Measurements from ENCODE around the gene APBB1. TPM values are rescaled to one million over a fixed set of nuclear protein-coding genes. Genes with fewer than 3 reads are reported as not detected.

APBB1 gene
- total and polyA plus RNA-seq, 2 experiments from 2014 or later, result 188 to 193 TPM

GRCh38 chr11:6417907-6418556 lies 862 bp downstream of the APBB1 start:
- Histone ChIP-seq H3K4me3 (peak overlapping the region; percentile 93), H3K9me3 (ENCODE audit: low read depth) (no peaks in the 10 kb centered on the region), H3K36me3 (no peaks in the 10 kb centered on the region), H3K4me1 (ENCODE audit: low read depth) (peaks cover 38% of the 10 kb centered on the region), H3K27ac (peak overlapping the region; percentile 95), H3K27me3 (no peaks in the 10 kb centered on the region)
- no peak for TF ChIP-seq CTCF (IDR thresholded peaks at IDR 0.05; ENCODE audit: low read depth, low read length)
- no peak for DNase-seq (ENCODE audit: low read depth in 1 of 2, low spot score in 1 of 2)

GRCh38 chr11:6415797-6416196 lies 3.1 kb downstream of the APBB1 start:
- no peak for TF ChIP-seq CTCF (IDR thresholded peaks at IDR 0.05; ENCODE audit: low read depth, low read length)
- no peaks in the 10 kb centered on the region for H3K9me3 ChIP-seq (ENCODE audit: low read depth)

GRCh38 chr11:6414874-6415328 lies 4.0 kb downstream of the APBB1 start:
- DNase-seq (ENCODE audit: low read depth in 1 of 2, low spot score in 1 of 2), result no peak
- Histone ChIP-seq H3K4me3 (no peak overlapping the region), H3K27ac (peak overlapping the region; percentile 94), H3K27me3 (no peaks in the 10 kb centered on the region), H3K9me3 (ENCODE audit: low read depth) (no peaks in the 10 kb centered on the region), H3K36me3 (peaks cover 5% of the 10 kb centered on the region), H3K4me1 (ENCODE audit: low read depth) (peaks cover 41% of the 10 kb centered on the region)
- no peak for TF ChIP-seq CTCF (IDR thresholded peaks at IDR 0.05; ENCODE audit: low read depth, low read length)

More at GRCh38 chr11:6415797-6416196, 3.1 kb downstream of the APBB1 start:
- Histone ChIP-seq H3K4me1 (ENCODE audit: low read depth) (peaks cover 43% of the 10 kb centered on the region), H3K27ac (no peak overlapping the region), H3K36me3 (no peaks in the 10 kb centered on the region), H3K4me3 (no peak overlapping the region), H3K27me3 (no peaks in the 10 kb centered on the region)
- DNase-seq (ENCODE audit: low read depth in 1 of 2, low spot score in 1 of 2), result no peak

DNA sequence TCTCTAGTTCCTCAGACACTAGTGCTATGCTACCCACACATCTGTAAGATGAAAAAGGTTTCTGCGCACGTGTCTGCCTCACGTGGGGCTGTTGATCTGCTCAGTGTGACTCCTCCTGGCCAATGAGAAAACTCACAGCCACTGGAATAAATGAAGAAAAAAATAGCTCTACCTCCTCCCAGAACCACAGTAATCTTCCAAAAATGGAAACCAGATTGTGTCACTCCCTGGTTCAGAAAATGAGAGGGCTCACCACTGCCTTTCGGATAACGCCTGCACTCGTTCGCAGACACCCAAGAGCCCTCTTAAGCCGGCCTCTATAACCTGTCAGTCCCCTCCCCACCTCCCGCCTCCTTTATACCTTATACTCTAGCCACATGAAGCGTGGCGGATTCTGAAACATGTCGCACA lies 5.1 kb downstream of the APBB1 start:
- H3K4me1 ChIP-seq (ENCODE audit: low read depth), result peaks cover 36% of the 10 kb centered on the region
- H3K27ac ChIP-seq, result peak overlapping the region; percentile 94
- TF ChIP-seq CTCF (IDR thresholded peaks at IDR 0.05; ENCODE audit: low read depth, low read length), result no peak
- H3K4me3 ChIP-seq, result no peak overlapping the region
- H3K9me3 ChIP-seq (ENCODE audit: low read depth), result no peaks in the 10 kb centered on the region
- DNase-seq (ENCODE audit: low read depth in 1 of 2, low spot score in 1 of 2), result peak in 1 of 2 donors; percentile 83
- H3K36me3 ChIP-seq, result peaks cover 9% of the 10 kb centered on the region
- no peaks in the 10 kb centered on the region for H3K27me3 ChIP-seq

DNA sequence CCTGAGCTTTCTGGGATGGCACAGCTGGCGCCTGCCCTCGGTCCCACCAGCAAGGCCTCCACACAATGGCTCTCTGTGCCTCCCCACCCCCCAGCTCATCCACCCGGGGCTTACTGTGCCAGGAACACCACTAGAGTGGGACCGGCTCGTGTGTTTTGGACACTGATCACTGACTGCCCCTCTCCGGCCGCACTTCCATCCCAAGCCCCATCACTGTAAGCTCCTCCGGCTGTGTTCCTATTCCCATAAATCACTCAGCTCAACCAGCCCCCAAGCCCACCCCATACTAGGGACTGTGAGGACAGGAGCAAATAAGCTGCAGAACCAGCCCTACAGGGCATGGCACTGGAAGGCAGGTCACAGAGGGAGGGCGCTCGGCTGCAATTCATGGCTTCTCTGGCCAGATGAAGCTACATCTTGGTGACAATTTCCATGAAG lies 7.3 kb downstream of the APBB1 start:
- Histone ChIP-seq H3K9me3 (ENCODE audit: low read depth) (no peaks in the 10 kb centered on the region), H3K27me3 (no peaks in the 10 kb centered on the region), H3K27ac (no peak overlapping the region), H3K4me1 (ENCODE audit: low read depth) (peaks cover 25% of the 10 kb centered on the region), H3K36me3 (peaks cover 9% of the 10 kb centered on the region), H3K4me3 (no peak overlapping the region)
- no peak for DNase-seq (ENCODE audit: low read depth in 1 of 2, low spot score in 1 of 2)
- no peak for TF ChIP-seq CTCF (IDR thresholded peaks at IDR 0.05; ENCODE audit: low read depth, low read length)
